ENCODE measurements around the gene HSP90AB1.
"Not testable (repeated sequence)": the region's sequence is repeated elsewhere in the genome, so short reads cannot be mapped to it uniquely, and the experiment has no call there.

The HSP90AB1 gene

DNA sequence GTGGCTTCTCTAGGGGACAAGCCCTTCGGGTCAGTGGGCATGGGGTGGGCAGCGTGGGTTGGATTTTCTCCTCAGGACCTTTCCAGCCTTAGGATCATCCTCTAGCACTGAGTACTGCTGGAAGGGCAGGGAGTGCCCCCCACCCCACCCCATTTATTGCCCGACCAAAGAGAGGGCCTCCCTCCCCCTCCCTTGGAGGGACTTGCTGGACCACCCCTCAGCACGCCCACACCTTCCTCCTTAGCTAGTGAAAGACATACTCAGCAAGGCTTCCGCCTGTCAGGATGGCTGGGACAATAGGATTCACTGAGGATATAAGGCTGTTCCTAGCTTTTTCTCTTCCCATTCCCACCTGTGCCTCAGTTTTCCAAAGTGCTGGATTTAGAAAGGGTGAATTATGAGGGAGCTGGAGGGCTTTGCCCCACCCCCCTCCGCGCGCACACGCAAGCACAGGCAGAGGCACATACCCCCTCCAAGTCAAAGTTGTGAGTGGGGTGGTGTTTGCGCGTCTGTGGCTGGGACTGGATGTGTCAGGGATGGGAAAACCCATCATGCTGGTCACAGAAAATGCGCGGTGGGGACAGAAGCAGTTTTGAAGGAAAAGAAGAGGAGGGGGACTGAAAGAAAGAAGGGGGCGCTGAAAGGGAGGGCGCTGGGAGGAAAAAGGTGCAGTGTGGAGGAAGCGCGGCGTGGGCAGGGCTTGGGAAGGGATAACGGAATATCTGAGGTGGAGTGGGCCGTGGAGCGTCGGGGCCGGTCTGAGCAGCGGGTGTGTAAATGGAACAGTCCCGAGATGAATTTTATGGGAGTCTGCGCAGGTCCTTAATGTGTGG, 24.2 kb upstream of the HSP90AB1 start:
- DNase-seq (ENCODE audit: low spot score): peak; percentile 43

DNA sequence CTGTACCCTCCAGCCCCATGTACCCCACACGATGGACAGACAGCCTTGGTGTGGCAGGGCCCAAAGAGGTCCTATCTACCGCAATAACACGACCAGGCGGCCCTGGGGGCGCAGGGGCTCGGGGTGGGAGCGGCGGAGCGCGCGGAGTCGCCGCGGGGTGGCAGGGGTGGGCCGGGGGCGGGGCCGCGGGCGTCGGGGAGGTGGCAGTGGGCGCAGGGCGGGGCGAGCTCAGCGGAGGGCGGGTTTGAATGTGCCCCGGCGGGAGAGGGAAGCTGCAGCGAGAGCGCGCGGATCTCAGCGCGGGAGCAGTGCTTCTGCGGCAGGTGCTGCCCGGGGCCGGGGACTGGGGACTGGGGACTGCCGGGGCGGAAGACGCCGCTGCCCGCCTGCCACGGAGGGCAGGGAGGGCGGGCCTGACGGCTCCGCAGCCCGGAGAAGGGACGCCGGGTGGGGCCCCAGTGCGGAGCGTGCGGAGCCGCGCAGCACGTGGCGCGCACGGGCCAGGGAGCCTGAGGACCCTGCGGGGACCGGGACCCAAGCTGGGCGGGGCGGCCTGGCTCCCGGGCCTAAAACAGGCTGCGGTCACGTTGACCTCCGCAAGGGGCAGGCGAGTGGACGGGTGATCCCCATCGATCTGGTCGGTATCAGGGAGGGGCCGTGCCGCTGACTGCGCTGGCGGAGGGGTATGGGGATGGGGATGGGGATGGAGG, 23.4 kb upstream of the HSP90AB1 start, which contains the start of gene SLC29A1:
SLC29A1 (plus strand) TSS at position 277 of the 710 bp plus-strand sequence. CDS start 3,719 bp downstream, outside the sequence.
- peak; percentile 93 for DNase-seq (ENCODE audit: low spot score)

DNA sequence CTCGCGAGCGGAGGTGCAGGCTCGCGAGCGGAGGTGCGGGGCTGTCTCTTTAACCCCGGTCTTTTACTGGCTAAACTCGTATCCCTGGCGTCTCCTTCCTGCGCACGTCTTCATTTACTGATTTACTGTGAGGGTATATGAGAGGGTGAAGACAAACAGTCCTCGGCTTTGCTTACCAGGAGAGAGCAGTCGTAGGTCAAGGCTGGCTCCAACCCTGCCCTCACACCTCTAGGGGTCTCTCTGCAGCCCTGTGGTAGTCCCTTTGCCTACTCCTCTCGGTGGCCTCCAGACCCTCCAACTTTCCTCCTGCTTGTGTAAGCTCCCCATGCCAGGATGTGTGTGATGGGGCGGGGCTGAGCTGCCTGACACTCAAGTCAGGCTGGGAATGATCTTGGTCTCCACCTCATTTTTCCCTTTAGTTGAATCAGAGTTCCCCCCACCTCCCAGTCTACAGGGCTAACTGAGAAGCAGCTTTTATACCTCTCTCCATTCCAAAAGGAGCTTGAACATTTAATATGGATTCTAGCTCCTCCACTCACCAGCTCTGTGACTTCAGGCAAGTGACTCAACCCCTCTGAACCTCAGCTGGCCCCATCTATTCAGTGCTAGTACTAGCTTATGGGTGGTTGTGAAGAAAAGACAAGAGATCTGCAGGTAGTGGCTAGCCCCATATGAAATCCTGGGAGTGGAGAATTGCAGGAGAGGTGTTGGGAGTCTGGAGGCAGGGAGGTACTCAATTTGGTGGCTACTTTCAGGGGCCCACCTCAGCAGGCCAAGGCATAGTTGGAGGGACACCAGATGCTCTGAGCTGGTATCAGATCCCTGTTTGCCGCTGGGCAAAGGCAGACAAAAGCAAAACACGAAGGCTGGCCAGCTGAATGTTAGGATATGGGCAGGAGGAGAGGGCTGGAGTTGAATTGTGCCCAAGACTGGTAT, 22.6 kb upstream of the HSP90AB1 start:
- peak; percentile 52 for DNase-seq (ENCODE audit: low spot score)

DNA sequence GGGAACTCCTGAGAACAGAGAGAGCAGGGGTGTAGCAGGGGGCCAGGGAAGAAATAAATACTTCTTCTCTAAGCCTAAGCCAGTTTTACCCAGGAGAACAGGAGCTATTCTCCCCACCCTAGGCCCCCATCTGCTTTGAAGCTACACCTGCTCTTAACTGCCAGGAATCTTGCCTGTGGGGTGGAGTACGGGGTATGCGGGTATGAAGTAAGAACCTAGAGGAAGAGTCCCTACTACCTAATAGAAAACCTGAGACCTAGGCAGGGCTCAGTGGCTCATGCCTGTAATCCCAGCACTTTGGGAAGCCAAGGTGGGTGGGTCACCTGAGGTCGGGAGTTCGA, 22.0 kb upstream of the HSP90AB1 start:
- DNase-seq (ENCODE audit: low spot score): no peak

DNA sequence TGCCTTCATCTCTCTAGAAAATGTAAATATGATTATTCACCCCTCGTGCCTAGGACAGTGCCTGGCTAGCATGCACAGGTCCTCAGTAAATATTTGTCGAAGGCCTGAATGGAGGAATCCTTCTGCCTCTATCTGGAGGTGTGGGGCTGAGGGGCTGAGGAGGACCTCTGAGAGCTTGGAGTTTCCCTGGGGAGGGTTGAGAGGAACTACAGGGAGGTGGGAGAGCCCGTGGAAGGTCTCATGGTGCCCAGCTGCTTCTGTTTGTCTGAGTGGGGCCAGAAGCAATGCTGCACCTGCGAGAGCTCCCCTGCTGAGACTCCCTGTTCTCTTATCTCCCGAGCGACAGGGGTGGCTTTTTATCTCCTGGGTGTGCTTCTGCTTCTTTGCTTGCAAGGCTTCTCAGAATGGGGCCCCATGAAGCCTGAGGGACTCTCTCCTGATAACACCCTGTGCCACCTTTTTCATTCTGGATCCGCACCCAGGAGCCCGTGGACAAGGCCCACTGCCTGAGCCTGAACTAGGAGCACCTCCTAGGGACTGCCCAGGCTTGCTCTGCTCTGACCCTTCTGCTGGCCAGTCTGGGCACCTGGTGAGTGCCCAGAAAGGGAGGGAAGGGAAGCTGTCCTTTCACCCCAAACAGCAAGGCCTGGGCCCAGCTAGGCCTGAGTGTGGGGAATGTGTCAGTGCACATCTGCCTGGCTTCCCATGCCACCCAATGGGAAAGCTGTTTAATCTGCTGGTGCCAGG, 21.1 kb upstream of the HSP90AB1 start:
- DNase-seq (ENCODE audit: low spot score): no peak

DNA sequence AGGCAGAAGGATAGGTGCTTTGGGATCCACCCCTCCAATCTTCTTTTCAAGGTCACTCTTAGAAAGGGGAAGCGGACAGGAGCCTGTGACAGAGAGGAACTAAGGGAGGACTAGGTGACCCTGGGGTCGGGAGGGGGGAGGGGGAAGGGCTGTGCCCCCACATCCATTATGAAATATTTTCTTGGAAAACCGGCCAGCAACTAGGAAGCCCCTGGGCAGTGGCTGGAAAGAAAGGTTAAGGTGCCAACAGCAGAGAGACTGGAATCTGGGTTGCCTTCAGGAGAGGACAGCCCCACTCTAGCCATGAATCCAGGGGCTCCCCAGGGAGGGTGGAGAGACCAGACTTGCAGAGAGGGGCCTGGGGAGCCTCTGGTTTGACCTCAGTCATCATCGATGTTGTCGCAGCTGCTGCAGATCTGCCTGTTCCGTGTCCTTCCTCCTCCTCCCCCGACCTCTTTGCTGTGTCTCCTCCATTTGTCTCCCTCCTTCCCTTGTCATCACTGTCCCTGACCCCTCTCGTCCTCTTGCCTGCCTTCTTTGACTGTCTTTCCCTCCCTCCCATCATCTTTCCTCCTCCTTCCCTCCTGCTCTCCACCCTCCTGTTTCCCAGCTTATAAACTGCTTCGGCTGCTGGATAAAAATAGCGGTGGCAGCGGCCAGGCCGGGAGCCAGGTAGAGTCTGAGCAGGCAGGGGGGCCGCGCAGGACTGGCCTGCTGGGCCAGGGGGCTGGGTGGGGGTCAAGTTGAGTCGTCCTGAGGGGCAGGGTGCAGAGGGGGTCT, 20.3 kb upstream of the HSP90AB1 start:
- DNase-seq (ENCODE audit: low spot score): no peak

DNA sequence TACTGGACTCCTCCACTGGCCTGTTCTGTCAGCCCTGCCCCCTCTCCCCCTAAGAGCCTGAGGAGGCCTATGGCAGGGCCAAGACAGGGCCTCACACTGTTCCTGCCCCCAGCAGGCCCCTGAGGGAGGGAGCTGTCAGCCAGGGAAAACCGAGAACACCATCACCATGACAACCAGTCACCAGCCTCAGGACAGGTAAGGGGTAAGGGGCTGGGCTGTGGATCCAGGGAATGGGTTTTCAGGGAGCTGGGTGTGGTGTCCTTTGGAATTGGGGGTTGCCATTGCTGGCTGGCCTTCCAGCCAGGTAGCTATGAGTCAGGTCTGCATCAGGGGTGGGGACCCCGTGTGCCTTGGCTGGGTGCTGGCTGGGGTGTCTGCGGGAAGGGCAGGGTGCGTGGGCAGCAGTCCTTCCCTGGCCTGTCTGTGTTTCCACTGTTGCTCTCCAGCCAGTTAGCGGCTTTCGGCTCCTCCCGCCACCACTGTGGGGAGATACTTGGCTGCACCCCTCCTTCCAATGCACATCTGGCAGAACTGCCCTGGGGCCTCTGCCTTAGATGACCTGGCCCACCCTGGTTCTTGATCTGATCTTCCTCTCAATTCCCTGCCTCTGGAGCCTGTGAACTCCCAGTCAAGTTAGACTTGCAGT, 19.6 kb upstream of the HSP90AB1 start:
- DNase-seq (ENCODE audit: low spot score): peak; percentile 49

DNA sequence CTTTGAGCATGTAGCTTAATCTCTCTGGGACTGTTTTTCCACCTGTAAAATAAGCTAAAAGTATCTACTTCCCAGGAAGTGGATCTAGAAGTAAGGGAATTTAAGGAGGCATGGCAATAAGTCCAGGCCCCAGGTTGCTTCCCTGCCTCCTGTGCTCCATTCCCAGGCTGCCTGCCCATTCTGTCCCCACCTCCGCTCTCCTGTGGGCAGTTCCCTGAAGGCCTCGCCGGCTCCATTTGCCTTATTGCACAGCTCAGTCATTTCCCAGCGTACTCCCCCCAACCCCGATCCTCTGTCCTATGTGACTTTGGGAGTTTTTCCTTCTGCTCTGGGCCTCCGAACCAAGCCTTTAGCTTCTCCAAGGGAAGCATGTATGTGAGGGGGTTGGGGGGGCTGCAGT, 18.9 kb upstream of the HSP90AB1 start:
- DNase-seq (ENCODE audit: low spot score): no peak

DNA sequence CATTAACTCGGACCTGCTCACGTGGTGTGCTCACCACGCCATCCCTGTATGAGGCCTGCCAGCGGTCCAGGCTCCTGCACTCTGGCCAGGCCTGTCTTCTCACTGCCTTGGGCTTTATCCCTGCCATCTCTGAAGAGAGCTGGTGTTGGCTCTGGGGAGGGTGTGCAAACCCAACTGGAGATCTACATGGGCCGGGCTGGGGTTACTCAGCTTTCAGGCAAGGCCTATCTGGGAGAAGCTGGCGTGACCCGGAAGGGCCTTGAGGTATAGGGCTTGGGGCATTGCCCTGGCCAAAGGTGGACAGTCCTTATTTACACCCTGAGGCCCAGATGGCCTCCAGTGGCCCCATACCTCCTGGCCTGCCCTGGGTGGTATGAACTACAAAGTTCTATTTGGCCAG, 18.5 kb upstream of the HSP90AB1 start:
- DNase-seq (ENCODE audit: low spot score): no peak

DNA sequence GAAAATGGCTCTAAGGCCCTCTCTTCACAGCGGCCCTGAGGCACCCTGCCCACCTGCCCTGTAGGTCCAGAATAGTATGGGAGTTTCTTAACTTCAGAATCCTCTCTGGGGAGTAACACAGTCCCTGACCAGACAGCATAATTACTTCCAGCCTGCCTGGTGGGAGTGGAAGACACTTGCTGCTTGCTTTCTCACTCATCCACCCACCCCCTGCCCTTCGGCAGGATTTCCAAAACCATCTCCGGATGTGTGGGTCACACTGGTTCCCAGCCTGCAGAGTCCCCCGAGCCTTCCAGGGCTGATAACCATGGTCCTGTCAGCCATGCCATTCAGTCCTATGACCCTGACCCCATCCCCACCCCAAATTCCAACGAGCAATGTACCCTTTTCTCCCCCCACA, 18.1 kb upstream of the HSP90AB1 start:
- DNase-seq (ENCODE audit: low spot score): no peak

DNA sequence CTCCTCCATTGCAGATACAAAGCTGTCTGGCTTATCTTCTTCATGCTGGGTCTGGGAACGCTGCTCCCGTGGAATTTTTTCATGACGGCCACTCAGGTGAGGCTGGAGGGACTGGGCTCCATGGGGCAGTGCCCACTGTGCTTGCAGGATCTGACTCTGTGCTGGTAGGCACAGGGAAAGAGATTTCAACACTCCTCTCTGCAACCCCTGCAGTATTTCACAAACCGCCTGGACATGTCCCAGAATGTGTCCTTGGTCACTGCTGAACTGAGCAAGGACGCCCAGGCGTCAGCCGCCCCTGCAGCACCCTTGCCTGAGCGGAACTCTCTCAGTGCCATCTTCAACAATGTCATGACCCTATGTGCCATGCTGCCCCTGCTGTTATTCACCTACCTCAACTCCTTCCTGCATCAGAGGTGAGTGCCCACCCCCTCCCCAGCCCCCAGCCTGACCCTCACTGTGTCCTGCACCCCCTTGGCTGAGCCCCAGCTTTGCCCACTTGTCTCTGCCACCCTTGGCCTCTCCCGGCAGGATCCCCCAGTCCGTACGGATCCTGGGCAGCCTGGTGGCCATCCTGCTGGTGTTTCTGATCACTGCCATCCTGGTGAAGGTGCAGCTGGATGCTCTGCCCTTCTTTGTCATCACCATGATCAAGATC, 17.4 kb upstream of the HSP90AB1 start:
- no peak for DNase-seq (ENCODE audit: low spot score)

DNA sequence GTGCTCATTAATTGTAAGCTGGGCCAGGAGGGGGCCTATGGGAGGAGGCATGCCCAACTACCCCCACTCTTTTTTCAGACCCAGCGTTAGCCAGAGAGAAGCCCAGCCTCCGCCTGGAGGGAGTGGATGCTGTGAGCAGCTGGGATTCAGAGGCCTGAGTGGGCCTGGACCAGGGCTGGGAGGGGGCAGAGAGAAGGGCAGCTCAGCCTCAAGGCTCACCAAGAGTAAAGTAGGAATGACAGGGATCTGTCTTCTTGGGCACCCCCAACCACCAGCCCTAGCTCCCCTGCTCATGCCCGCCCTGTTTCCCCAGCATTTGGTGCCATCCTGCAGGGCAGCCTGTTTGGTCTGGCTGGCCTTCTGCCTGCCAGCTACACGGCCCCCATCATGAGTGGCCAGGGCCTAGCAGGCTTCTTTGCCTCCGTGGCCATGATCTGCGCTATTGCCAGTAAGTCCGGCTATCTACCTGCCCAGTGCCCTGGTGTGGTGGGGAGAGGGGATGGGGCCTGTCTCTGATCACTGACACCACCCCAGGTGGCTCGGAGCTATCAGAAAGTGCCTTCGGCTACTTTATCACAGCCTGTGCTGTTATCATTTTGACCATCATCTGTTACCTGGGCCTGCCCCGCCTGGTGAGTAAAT, 16.7 kb upstream of the HSP90AB1 start:
- no peak for DNase-seq (ENCODE audit: low spot score)

DNA sequence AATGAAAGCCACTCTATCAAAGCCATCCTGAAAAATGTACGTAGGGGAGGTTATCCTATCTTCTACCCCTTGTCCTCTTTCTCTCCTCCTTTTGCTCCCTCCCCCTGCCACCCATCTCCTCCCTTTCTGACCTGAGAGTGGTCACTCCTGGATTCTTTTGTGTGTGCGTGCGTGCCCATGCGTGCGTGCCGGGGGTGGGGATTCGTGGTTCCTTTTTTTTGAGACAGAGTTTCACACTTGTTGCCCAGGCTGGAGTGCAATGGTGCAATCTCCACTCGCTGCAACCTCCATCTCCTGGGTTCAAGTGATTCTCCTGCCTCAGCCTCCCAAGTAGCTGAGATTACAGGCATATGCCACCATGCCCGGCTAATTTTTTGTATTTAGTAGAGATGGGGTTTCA, 15.5 kb upstream of the HSP90AB1 start:
- not testable (repeated sequence) for DNase-seq (ENCODE audit: low spot score)

DNA sequence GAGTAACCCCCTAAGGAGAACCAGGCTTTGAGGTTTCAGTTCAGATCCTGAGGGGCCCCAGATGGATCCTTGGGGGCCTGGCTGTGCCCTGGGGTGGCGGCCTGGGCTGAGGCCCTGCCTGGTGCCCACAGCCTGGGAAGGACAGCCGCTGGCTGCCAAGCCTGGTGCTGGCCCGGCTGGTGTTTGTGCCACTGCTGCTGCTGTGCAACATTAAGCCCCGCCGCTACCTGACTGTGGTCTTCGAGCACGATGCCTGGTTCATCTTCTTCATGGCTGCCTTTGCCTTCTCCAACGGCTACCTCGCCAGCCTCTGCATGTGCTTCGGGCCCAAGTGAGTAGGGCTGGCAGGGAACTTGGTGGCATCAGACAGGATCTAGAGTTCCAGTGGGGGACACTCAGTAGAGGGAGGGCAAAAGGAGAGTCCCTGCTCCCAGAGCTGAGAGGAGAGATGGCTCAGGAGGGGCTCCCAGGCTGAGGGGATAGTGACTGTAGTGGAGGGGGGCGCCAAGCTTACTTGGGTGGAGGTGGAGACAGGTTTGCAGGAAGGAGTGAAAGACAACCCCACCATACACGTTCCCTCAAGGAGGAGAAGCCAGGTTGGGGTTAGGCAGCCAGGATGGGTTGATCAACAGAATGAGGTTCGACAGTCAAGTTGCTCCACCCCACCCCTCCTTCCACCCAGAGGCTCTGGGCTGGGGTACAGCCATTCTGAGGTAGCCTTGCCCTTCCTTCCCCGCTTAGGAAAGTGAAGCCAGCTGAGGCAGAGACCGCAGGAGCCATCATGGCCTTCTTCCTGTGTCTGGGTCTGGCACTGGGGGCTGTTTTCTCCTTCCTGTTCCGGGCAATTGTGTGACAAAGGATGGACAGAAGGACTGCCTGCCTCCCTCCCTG, 14.0 kb upstream of the HSP90AB1 start:
- no peak for DNase-seq (ENCODE audit: low spot score)

DNA sequence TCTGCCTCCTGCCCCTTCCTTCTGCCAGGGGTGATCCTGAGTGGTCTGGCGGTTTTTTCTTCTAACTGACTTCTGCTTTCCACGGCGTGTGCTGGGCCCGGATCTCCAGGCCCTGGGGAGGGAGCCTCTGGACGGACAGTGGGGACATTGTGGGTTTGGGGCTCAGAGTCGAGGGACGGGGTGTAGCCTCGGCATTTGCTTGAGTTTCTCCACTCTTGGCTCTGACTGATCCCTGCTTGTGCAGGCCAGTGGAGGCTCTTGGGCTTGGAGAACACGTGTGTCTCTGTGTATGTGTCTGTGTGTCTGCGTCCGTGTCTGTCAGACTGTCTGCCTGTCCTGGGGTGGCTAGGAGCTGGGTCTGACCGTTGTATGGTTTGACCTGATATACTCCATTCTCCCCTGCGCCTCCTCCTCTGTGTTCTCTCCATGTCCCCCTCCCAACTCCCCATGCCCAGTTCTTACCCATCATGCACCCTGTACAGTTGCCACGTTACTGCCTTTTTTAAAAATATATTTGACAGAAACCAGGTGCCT, 13.3 kb upstream of the HSP90AB1 start:
- DNase-seq (ENCODE audit: low spot score): no peak

DNA sequence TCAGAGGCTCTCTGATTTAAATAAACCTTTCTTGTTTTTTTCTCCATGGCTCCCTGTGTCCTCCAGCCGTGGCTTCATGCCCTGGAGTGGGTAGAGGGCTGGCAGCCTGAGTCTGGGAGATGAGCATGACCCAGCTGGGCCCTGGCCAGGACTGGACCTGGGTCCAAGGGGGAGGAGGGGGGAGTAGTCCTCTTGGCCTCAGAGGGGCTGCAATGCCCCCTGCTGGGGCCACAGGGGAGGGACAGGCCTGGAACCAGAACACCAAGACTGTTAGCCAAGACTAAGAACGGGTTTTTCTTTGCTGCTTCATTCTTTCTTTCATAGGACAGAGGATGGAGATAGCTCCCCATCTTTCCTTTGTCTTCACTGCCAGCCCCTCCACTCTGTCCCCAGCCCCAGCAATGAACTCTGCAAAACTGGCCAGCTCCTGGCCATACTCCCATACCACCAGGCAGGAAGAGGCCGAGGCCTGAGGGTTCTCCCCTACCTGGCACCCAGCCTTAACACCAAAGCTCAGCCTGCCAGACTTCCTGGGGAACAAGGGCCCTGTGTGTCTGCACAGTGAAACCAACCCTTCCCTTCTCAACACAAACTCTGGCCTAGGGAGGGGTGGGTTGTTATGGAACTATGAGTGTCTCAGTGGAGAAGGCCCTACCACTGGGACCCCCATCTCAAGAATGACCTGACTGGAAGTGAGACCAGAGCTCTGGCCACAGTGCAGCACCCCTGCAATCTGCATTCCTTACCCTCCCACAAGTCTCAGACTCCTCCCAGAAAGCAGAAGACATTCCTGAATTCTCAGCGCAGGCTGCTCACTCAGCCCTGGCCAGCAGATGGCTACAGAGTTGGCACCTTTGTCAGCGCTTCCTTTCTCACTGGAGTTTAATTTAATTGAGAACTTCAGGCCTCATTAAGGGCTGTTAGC, 12.5 kb upstream of the HSP90AB1 start:
- DNase-seq (ENCODE audit: low spot score): peak; percentile 73

DNA sequence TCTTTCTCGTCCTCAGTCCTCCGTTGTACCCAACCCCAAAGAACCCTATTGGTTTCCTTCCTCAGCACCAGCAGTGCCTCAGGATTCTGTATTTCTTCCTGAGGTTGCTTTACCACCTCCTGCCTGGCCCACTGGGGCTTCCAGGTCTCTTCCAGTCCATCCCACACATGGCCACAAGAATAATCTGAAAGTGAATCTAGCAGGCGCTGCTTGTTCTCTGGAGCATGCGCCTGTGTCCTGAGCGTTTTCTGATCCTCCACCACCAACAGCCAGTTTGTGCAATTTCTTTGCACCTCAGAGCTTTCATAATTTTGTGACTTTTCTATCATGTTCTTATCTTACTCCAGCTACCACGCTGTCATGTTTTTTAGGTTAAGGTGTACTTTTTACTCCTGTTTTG, 11.6 kb upstream of the HSP90AB1 start:
- DNase-seq (ENCODE audit: low spot score): no peak

Data from iPS-NIHi11 (cell line).